NCI-H2171 (cell line): ENCODE data around the gene ITFG1.
"Not testable (repeated sequence)": the region's sequence is repeated elsewhere in the genome, so short reads cannot be mapped to it uniquely, and the experiment has no call there.

ENCODE experiments used
- DNase-seq: peaks from one replicate; lab custom pipeline; 2025; lab: John Stamatoyannopoulos, UW

The ITFG1 gene

GRCh38 chr16:47236716-47237115 is 224.1 kb downstream of the ITFG1 start:
- DNase-seq: no peak

- DNase-seq: no peak
Measured at GRCh38 chr16:47230296-47230695, 230.6 kb downstream of the ITFG1 start.

GRCh38 chr16:47229053-47230050 is 231.5 kb downstream of the ITFG1 start:
- DNase-seq: no peak

- DNase-seq: no peak
Measured at GRCh38 chr16:47228241-47228640, 232.6 kb downstream of the ITFG1 start.

- no peak for DNase-seq
Measured at GRCh38 chr16:47213761-47214440, 247.0 kb downstream of the ITFG1 start.

GRCh38 chr16:47211218-47211617 is 249.6 kb downstream of the ITFG1 start:
- DNase-seq: no peak

- DNase-seq: no peak
Measured at GRCh38 chr16:47204736-47205504, 255.9 kb downstream of the ITFG1 start.

GRCh38 chr16:47203433-47203832 is 257.4 kb downstream of the ITFG1 start:
- not testable (repeated sequence) for DNase-seq

GRCh38 chr16:47198180-47198575 is 262.7 kb downstream of the ITFG1 start:
- no peak for DNase-seq

- no peak for DNase-seq
Measured at GRCh38 chr16:47197536-47198179, 263.2 kb downstream of the ITFG1 start.

- DNase-seq: no peak
Measured at GRCh38 chr16:47196457-47196856, 264.4 kb downstream of the ITFG1 start.

GRCh38 chr16:47182318-47182717 is 278.5 kb downstream of the ITFG1 start:
- no peak for DNase-seq

- DNase-seq: not testable (repeated sequence)
Measured at GRCh38 chr16:47181066-47181465, 279.8 kb downstream of the ITFG1 start.

GRCh38 chr16:47180073-47180472 is 280.8 kb downstream of the ITFG1 start:
- no peak for DNase-seq

- no peak for DNase-seq
Measured at GRCh38 chr16:47175152-47175551, 285.7 kb downstream of the ITFG1 start.

- no peak for DNase-seq
Measured at GRCh38 chr16:47162670-47163420, 298.0 kb downstream of the ITFG1 start.

GRCh38 chr16:47161464-47161863 is 299.4 kb downstream of the ITFG1 start:
- DNase-seq: no peak

GRCh38 chr16:47160422-47160821 is 300.4 kb downstream of the ITFG1 start:
- DNase-seq: no peak

GRCh38 chr16:47158992-47159391 is 301.9 kb downstream of the ITFG1 start:
- no peak for DNase-seq

- DNase-seq: no peak
Measured at GRCh38 chr16:47156680-47157215, 304.1 kb downstream of the ITFG1 start.

- DNase-seq: not testable (repeated sequence)
Measured at GRCh38 chr16:47152501-47152900, 308.4 kb downstream of the ITFG1 start.
